Activated naive CD8-positive, alpha-beta T cell treated with anti-CD3 and anti-CD28 coated beads, Interleukin-2, amount 50 U/mL, for 16 hours (primary cell): Measurements from ENCODE around the gene TBCD.

Experiments
- DNase-seq: peaks from one replicate; pipeline ENCODE4 v3.0.0-alpha.2; 2020; ENCODE audit warnings: low read depth, low spot score

TBCD gene

DNA sequence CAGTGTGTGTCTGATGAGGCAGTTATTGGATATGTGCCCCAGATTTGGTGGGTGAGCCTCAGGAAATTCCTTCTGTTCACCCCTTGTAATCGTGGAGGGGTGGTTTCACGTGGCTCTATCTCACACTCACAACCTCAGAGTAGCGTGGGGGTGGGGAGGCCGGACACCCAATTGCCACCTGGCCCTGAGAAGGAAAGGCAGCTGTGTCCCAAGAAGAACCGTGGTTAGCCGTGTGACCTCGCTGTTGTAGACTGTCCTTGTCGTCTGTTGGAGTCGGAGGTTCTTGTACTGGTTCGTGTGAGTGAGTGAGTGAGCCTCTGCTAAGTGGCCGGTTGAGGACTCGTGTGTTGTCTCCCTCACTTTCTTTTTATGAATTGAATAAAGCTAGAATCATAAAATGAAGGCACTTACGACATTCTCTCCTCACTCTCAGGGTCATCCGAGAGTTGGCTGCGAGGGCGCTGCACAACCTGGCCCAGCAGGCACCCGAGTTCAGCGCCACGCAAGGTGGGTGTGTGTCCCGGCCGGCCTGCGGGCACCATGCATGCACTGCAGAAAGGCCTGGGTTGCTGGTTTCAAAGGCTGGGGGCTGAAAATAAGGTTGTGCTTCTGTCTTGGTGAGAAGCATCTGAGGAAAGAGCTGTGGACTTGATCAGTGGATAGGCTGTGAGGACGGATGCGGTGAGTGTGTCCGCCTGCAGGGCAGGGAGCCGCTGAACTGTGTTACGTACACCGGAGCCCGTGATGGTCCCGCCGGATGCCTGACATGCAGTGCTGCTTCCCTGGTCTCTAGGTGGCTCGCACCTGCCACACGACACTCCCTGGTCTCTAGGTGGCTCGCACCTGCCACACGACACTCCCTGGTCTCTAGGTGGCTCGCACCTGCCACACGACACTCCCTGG lies 151.4 kb downstream of the TBCD start:
- no peak for DNase-seq

DNA sequence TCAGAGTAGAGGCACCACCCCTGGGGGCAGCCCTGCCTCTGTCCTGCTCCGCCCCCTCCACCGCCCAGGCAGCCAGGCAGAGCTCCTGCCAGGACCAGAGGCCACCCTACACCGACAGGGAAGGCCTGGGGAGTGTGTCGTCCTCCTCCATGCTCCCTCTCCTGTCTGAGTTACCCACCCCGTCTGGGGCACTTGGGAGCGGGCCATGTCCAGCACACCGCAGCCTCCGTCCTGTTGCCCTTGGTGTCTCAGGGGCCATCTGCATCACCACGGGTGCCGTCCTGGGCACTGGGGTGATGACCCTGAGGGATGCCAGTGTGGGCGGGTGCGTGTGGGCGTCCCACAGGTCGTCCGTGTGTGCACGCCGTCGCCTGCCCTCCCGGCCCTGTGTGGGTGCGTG lies 153.3 kb downstream of the TBCD start:
- no peak for DNase-seq

- DNase-seq = no peak
These were observed 156.1 kb downstream of the TBCD start for GRCh38 chr17:82907797-82908542.

- DNase-seq = no peak
These were observed 156.8 kb downstream of the TBCD start for GRCh38 chr17:82908543-82909160.

DNA sequence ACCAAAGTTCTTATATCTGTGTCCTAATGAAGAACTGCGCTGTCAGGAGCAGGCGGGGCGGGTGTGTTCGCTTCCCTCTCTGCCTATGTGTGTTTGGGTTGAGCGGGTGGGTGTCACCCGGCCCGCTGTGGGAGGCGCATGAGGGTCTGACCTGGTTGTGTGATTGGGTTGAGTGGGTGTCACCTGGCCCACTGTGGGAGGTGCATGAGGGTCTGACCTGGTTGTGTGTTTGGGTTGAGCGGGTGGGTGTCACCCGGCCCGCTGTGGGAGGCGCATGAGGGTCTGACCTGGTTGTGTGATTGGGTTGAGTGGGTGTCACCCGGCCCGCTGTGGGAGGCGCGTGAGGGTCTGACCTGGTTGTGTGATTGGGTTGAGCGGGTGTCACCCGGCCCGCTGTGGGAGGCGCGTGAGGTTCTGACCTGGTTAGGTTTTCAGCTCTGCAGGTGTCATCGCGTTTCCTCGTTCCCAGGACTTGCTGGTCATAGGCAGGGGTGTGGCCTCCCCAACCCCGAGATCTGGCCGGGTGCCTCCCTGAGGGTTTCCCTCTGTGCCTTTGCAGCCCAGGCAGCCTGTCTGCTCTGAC lies 157.5 kb downstream of the TBCD start:
- no peak for DNase-seq

- no peak for DNase-seq
These were observed 158.2 kb downstream of the TBCD start for GRCh38 chr17:82910041-82910481.

DNA sequence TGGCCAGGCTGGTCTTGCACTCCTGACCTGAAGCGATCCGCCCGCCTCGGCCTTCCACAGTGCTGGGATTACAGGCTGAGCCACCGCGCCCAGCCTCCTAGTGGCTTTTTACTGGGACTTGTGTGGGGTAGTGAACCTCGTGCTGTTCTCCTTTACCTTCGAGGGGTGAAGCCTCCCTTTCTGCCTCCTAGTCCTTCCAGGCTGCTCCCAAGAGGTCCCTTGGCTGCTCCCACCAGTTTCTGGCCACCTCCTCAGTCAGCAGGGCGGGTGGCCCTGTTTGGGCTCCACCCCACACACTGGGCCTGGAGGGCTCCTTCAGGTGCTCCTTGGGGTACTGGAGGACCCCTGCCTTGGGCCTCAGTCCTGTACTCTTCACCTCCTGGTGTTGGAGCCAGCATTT lies 158.9 kb downstream of the TBCD start:
- no peak for DNase-seq

GRCh38 chr17:82911822-82912221 lies 160.0 kb downstream of the TBCD start:
- DNase-seq = no peak

DNA sequence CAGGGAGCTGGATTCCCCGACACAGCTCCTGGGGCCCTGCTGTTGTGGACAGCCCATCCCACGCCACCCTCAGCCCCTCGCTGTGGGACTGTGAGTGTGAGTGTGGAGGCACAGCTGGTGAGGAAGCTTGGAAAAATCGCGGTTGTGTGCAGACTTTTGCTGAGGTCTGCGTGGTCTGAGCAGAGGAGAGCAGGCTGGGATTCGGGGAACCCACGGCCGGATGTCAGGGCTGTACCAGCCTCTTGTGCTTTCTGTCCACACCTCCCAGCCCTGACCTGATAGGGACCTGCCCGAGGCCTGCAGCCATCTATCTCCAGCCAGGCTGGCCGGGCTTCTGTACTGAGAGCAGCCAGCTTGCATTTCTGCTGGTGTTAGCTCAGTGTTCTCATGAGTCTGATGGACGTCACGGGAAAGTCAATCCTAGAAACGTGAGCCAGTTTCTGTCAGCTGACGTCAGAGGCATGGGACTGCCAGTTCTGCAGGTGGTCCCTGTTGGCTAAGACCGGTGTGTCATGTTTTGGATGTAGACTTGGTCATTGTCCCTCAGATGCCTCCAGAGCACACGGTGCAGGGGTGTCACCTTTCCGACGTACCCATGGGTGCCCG lies 160.7 kb downstream of the TBCD start:
- no peak for DNase-seq

DNA sequence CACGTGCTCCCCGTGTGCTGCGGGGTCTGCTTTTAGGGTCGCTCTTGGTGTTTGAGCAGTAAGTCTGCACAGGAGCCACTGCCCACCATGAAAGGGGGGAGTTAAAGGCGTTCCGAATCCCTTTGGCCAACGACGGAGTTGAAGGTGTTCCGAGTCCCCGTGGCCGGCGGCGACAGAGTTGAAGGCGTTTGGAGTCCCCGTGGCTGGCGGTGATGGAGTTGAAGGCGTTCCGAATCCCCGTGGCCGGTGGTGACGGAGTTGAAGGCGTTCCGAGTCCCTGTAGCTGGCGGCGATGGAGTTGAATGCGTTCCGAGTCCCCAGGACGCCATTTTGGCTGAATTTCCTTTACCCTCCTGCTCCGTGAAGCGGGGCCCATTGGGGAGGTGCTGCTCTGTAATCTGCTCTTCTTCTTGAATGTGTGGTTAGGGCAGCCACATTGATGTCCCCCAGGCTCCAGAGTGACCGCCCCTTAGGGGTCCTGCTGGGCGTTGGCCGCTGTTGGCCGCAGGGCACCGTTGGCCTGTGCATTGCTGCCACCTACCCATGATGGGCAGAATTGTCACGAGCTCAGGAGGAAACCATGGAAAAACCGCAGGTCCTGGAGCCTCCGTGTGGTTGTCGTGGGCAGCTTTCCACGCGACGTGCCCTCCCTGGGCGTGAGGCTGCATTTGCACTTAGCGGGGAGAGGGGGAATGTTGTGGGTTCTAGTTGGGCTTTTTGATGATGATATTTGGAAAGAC lies 161.6 kb downstream of the TBCD start:
- no peak for DNase-seq

- no peak for DNase-seq
These were observed 162.5 kb downstream of the TBCD start for GRCh38 chr17:82914375-82914774.

- no peak for DNase-seq
These were observed 163.3 kb downstream of the TBCD start for GRCh38 chr17:82915010-82915756.

GRCh38 chr17:82915757-82916027 lies 163.8 kb downstream of the TBCD start:
- DNase-seq = no peak

DNA sequence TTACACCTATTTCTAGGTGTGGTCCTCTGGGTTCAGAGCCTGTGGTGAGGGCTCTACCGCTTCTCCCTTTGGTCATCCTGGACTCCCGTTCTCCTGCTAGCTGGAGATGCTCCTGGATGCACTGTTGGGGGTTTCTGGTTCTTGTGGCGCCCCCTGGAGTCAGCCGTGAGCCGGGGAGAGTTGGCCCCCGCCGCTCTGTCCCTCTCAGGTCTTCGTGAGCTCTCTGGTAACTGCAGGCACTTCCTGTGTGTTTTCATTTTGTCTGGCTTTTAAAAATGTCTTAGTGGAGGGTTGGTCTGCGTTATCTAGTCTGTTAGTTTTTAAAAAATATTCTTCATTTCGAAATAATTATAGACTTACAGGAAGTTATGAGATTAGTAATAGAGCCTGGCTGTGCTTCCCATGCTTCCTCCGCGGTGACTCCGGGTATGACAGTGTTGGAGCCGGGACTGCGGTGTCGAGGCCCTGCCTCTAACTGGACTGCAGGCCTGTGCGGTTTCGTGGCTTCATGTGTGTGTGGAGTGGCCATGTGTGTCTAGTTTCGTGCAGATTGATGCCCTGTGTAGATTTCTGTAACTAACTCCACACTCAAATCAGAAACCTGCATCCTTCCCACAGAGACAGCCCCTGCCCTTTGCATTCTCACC lies 166.0 kb downstream of the TBCD start:
- DNase-seq = no peak

GRCh38 chr17:82918508-82918907 lies 166.6 kb downstream of the TBCD start:
- no peak for DNase-seq

DNA sequence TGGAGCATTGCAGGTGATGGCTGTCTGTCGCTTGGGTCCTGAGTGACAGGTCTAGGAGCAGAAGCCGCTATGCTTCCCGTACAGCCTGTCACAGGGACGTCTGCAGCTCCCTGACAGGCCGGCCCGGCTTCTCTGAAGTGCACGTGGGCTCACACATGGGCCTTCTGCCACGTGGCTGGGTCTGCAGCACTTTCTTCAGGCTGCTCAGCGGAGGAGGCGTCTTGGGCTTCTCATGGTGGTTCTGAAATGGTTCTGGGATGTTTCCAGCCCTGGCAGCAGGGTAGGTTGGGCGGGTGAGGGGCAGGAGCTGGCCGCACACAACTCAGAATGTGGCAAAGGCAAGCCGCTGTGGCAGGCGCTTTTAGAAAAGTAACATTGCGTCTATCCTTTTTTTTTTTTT lies 168.3 kb downstream of the TBCD start:
- DNase-seq = no peak

- no peak for DNase-seq
These were observed 168.8 kb downstream of the TBCD start for GRCh38 chr17:82920715-82921114.

DNA sequence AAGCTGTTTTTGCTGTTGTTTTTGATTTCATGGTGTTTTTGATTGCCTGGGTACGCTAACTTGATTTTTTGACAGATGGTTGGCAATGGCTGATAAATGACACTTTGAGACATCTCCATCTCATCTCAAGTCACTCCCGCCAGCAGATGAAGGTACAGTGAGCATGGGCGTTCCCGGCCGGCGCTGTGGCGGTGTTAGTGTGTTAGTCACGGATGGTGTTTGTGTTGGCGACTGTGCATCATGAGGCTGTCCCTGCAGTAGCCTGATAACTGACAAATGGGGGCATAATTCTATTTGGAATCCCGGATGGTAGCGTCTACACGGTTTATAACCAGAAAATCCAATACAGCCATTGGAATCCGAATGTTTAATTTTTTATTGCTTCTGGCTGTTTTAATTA lies 169.6 kb downstream of the TBCD start:
- no peak for DNase-seq

GRCh38 chr17:82922646-82923045 lies 170.8 kb downstream of the TBCD start:
- no peak for DNase-seq
